HepG2 (cell line): ENCODE data around the gene SSBP1. TPM values are rescaled to one million over a fixed set of nuclear protein-coding genes. Genes with fewer than 3 reads are reported as not detected.

Experiments used
- ARNT2 ChIP-seq: sonication (generic); formaldehyde crosslinking; IDR thresholded peaks from 2 replicates; pipeline ENCODE4 v1.8.0; 2022; ENCODE audit warnings: mild to moderate bottlenecking, low read depth, missing genetic modification reagents, moderate library complexity
- ASH2L ChIP-seq: fragments of 300-600, 200-600 bp; sonication (generic); IDR thresholded peaks from 2 replicates; pipeline ENCODE4 v1.7.0; 2017; ENCODE audit warnings: low read depth, mild to moderate bottlenecking, moderate library complexity, mixed read lengths, low read length; ENCODE audit not compliant: insufficient read length
- ELF3 ChIP-seq: IDR thresholded peaks from 2 replicates; pipeline ENCODE4 v1.6.1; 2016; ENCODE audit warnings: missing genetic modification reagents, missing compliant biosample characterization
- FOSL2 ChIP-seq: sonication (generic); formaldehyde crosslinking; IDR thresholded peaks from 2 replicates; pipeline ENCODE4 v1.4.0; 2020; ENCODE audit warnings: missing genetic modification reagents
- HOMEZ ChIP-seq: IDR thresholded peaks from 2 replicates; pipeline ENCODE4 v1.6.1; 2016; ENCODE audit warnings: low read depth
- IKZF1 ChIP-seq: fragments of 450-650 bp; IDR thresholded peaks from 2 replicates; pipeline ENCODE4 v1.7.1; 2016
- KLF12 ChIP-seq: sonication (generic); formaldehyde crosslinking; IDR thresholded peaks from 2 replicates; pipeline ENCODE4 v1.4.0; 2020; ENCODE audit warnings: missing genetic modification reagents, borderline replicate concordance
- LCORL ChIP-seq, 2 experiments: fragments of 450-650 bp in 1 of 2; sonication (generic) in 1 of 2; formaldehyde crosslinking in 1 of 2; IDR thresholded peaks; 2 replicates each; pipeline versions ENCODE4 v1.5.0 to v1.6.1; 2017 to 2020; ENCODE audit warnings: antibody characterized with exemption in 1 of 2, missing genetic modification reagents in 1 of 2
- MAFG ChIP-seq: sonication (generic); formaldehyde crosslinking; IDR thresholded peaks from 2 replicates; pipeline ENCODE4 v1.5.1; 2020; ENCODE audit warnings: mild to moderate bottlenecking, missing genetic modification reagents
- MED8 ChIP-seq: sonication (generic); formaldehyde crosslinking; IDR thresholded peaks from 2 replicates; pipeline ENCODE4 v1.8.1; 2023; ENCODE audit warnings: mild to moderate bottlenecking, missing genetic modification reagents; ENCODE audit not compliant: insufficient replicate concordance
- MNT ChIP-seq: fragments of 450-650 bp; IDR thresholded peaks from 2 replicates; pipeline ENCODE4 v1.6.1; 2016
- PCBP2 ChIP-seq: fragments of 200-400 bp; formaldehyde crosslinking; optimal IDR thresholded peaks from 2 replicates; pipeline ENCODE3; 2018; ENCODE audit warnings: low read length, low read depth; ENCODE audit not compliant: poor library complexity, severe bottlenecking
- POLR2AphosphoS2 ChIP-seq: IDR thresholded peaks from 2 replicates; pipeline ENCODE4 v1.6.1; 2011; ENCODE audit warnings: low read depth, low read length, improper control_type of control experiment
- THRA ChIP-seq: sonication (generic); formaldehyde crosslinking; IDR thresholded peaks from 2 replicates; pipeline ENCODE4 v1.4.0; 2020; ENCODE audit warnings: missing genetic modification reagents, borderline replicate concordance
- THYN1 ChIP-seq: sonication (generic); formaldehyde crosslinking; IDR thresholded peaks from 2 replicates; pipeline ENCODE4 v1.8.1; 2023; ENCODE audit warnings: low read depth, mild to moderate bottlenecking, moderate library complexity, missing genetic modification reagents, borderline replicate concordance
- ZNF230 ChIP-seq: sonication (generic); formaldehyde crosslinking; IDR thresholded peaks from 2 replicates; pipeline ENCODE4 v1.4.0; 2020; ENCODE audit warnings: mild to moderate bottlenecking, missing genetic modification reagents
- ZNF276 ChIP-seq: sonication (generic); formaldehyde crosslinking; IDR thresholded peaks from 2 replicates; pipeline ENCODE4 v1.4.0; 2020; ENCODE audit warnings: mild to moderate bottlenecking, low read depth, missing genetic modification reagents
- ZNF776 ChIP-seq: sonication (generic); formaldehyde crosslinking; IDR thresholded peaks from 2 replicates; pipeline ENCODE4 v1.4.0; 2020; ENCODE audit warnings: mild to moderate bottlenecking, missing genetic modification reagents
- ZXDC ChIP-seq: sonication (generic); formaldehyde crosslinking; IDR thresholded peaks from 2 replicates; pipeline ENCODE4 v1.5.0; 2020; ENCODE audit warnings: mild to moderate bottlenecking, missing genetic modification reagents
- polyA plus RNA-seq, 8 experiments: library from polyadenylated mRNA; depleted of rRNA in 3 of 8; stranded (reverse) in 7 of 8; unstranded in 1 of 8; fragments of >200 nt; fragmentation: Illumina TruSeq in 4 of 8; extraction: Trizol in 4 of 8; gene quantifications; 2 replicates each; pipeline versions ENCODE4 v1.2.1 to v1.2.3, GENCODE V29; 2011 to 2016; ENCODE audit warnings: low read depth in 4 of 8, missing spikeins in 1 of 8, mixed read lengths in 1 of 8; ENCODE audit not compliant: insufficient read depth in 1 of 8
- total RNA-seq, 5 experiments: library from RNA; depleted of rRNA; stranded (reverse); fragments of >200 nt; fragmentation: Illumina TruSeq; extraction: Trizol; gene quantifications; 2 replicates each; pipeline ENCODE4 v1.2.3, GENCODE V29; 2016; ENCODE audit warnings: low read depth in 1 of 5

The SSBP1 gene
- total and polyA plus RNA-seq, 2 of the 13 experiments (the other 11 are each of a cell fraction or from before 2014, with no cell fraction given) = 64.4 to 254 TPM

GRCh38 chr7:141737836-141738591 is at the start of gene SSBP1 (continued):
- TF ChIP-seq ARNT2 (CRISPR knock-in tag) (peak; percentile 77), THYN1 (CRISPR knock-in tag) (no peak), POLR2AphosphoS2 (peak; percentile 86; the same call in 1 of the 2 replicates), MAFG (CRISPR knock-in tag) (no peak), HOMEZ (CRISPR knock-in tag) (peak; percentile 85; the same call in 1 of the 2 replicates), MNT (peak; percentile 35; the same call in 1 of the 2 replicates), ELF3 (CRISPR knock-in tag) (peak; percentile 96), PCBP2 (peak; percentile 62), ZNF276 (CRISPR knock-in tag) (0 out of 2 replicates have a peak, but pooled peaks have one; percentile 55), IKZF1 (no peak), ZNF776 (CRISPR knock-in tag) (peak; percentile 81), MED8 (peak; percentile 72), ASH2L (peak; percentile 99), LCORL (IDR thresholded peaks at IDR 0.05) (peak; percentile 50; the same call in 1 of the 2 replicates), LCORL (CRISPR knock-in tag; IDR thresholded peaks at IDR 0.05) (peak; percentile 79; the same call in 1 of the 2 replicates), KLF12 (CRISPR knock-in tag) (peak; percentile 80; the same call in 1 of the 2 replicates), ZNF230 (CRISPR knock-in tag) (peak; percentile 77), ZXDC (peak; percentile 89), THRA (CRISPR knock-in tag) (peak; percentile 78), FOSL2 (CRISPR knock-in tag) (peak; percentile 72)
